HCT116 (cell line): ENCODE measurements around the gene HTR2C. TPM values are rescaled to one million over a fixed set of nuclear protein-coding genes. Genes with fewer than 3 reads are reported as not detected.

Source experiments
- ATAC-seq: fragments of 200-7000 bp; cut with Tn5 transposase; 2 replicates; pipeline ENCODE4 v1.9.1; 2020; ENCODE audit warnings: mild to moderate bottlenecking, moderate library complexity
- BruUV-seq: library from RNA; stranded (reverse); fragments of 400-500 nt; replicated peaks from 2 replicates; lab custom pipeline; 2021; lab: Mats Ljungman, UMichigan
- CTCF ChIA-PET: fragments of 300-600 bp; sonication (Branson Sonifier 250); formaldehyde crosslinking; loops from one replicate; lab custom pipeline; 2021; ENCODE audit warnings: antibody characterized with exemption; lab: Charles Lee
- POLR2A ChIA-PET: fragments of 300-600, 350-600 bp; sonication (Branson Sonifier 250); formaldehyde crosslinking; loops from one replicate; lab custom pipeline; 2021; ENCODE audit warnings: antibody characterized with exemption; lab: Charles Lee
- RAD21 ChIA-PET, 2 experiments: fragments of 300-600 bp; sonication (Branson Sonifier 250); formaldehyde crosslinking; loops; one replicate each; lab custom pipeline; 2023; ENCODE audit warnings: low total read pairs in 2 of 2; ENCODE audit not compliant: uncharacterized antibody in 2 of 2, unreplicated experiment in 2 of 2, low non-redundant PET in 1 of 2; lab: Charles Lee
- DNase-seq: peaks from one replicate; pipeline ENCODE4 v3.0.0-alpha.2; 2010; ENCODE audit warnings: low read depth, low spot score
- H2AFZ ChIP-seq: fragments of 200-600 bp; shearing (Covaris generic), sonication (generic); 2 replicates; pipeline ENCODE4 v1.6.1; 2017; ENCODE audit warnings: low read depth, mixed run types, mixed read lengths, antibody characterized with exemption, low read length; ENCODE audit not compliant: poor library complexity, severe bottlenecking
- H3K27ac ChIP-seq: 2 replicates; pipeline ENCODE4 v1.5.1; 2012; ENCODE audit warnings: low read depth, low read length
- H3K27me3 ChIP-seq: fragments of 200-600 bp; sonication (generic); 2 replicates; pipeline ENCODE4 v1.6.1; 2016; ENCODE audit warnings: mixed run types, low read length, mixed read lengths; ENCODE audit not compliant: insufficient read depth
- H3K36me3 ChIP-seq, 2 experiments: fragments of 200-500 bp in 1 of 2; fragments of 200-600 bp in 1 of 2; sonication (Bioruptor generic) in 1 of 2; sonication (generic) in 1 of 2; 2 replicates each; pipeline versions ENCODE4 v1.5.1 to v1.6.1; 2014 to 2016; ENCODE audit warnings: low read length in 2 of 2, inconsistent platforms in 1 of 2, mixed read lengths in 1 of 2, mixed run types in 1 of 2; ENCODE audit not compliant: insufficient read depth in 2 of 2, control insufficient read depth in 1 of 2
- H3K4me1 ChIP-seq, 2 experiments: fragments of 200-600 bp in 1 of 2; sonication (generic) in 1 of 2; 2 replicates each; pipeline versions ENCODE4 v1.5.1 to v1.6.1; 2012 to 2017; ENCODE audit warnings: low read length in 2 of 2, inconsistent platforms in 1 of 2, mild to moderate bottlenecking in 1 of 2, mixed read lengths in 1 of 2, mixed run types in 1 of 2, moderate library complexity in 1 of 2; ENCODE audit not compliant: insufficient read depth in 2 of 2, control insufficient read depth in 1 of 2
- H3K4me2 ChIP-seq: fragments of 200-600 bp; sonication (generic); 2 replicates; pipeline ENCODE4 v1.6.1; 2017; ENCODE audit warnings: mixed run types, low read length, mixed read lengths
- H3K4me3 ChIP-seq, 2 experiments: fragments of 200-600 bp in 1 of 2; sonication (generic) in 1 of 2; replicated peaks in 1 of 2; 2 replicates each; pipeline ENCODE4 v1.5.1; 2011 to 2016; ENCODE audit warnings: low read length in 2 of 2, control low read depth in 1 of 2, low read depth in 1 of 2, mild to moderate bottlenecking in 1 of 2, mixed read lengths in 1 of 2, mixed run types in 1 of 2
- H3K79me2 ChIP-seq: fragments of 200-600 bp; sonication (generic); 2 replicates; pipeline ENCODE4 v1.6.1; 2017; ENCODE audit warnings: mild to moderate bottlenecking, mixed run types, low read length, moderate library complexity, mixed read lengths; ENCODE audit not compliant: insufficient read depth
- H3K9ac ChIP-seq: fragments of 200-600 bp; sonication (generic); 2 replicates; pipeline ENCODE4 v1.6.1; 2016; ENCODE audit warnings: low read length, mixed read lengths
- H3K9me2 ChIP-seq: fragments of 200-600 bp; sonication (generic), shearing (Covaris generic); 2 replicates; pipeline ENCODE4 v1.6.1; 2017; ENCODE audit warnings: mixed run types, mild to moderate bottlenecking, moderate library complexity; ENCODE audit not compliant: insufficient read depth
- H3K9me3 ChIP-seq, 2 experiments: fragments of 200-500 bp in 1 of 2; fragments of 200-600 bp in 1 of 2; sonication (Bioruptor generic) in 1 of 2; sonication (generic) in 1 of 2; 2 replicates each; pipeline ENCODE4 v1.6.1; 2014 to 2017; ENCODE audit warnings: low read length in 2 of 2, mixed read lengths in 2 of 2, inconsistent platforms in 1 of 2, low read depth in 1 of 2, mild to moderate bottlenecking in 1 of 2, mixed run types in 1 of 2, moderate library complexity in 1 of 2; ENCODE audit not compliant: control insufficient read depth in 1 of 2, insufficient read depth in 1 of 2
- H4K20me1 ChIP-seq: fragments of 200-600 bp; sonication (generic), shearing (Covaris generic); 2 replicates; pipeline ENCODE4 v1.6.1; 2017; ENCODE audit warnings: mixed run types, mild to moderate bottlenecking, moderate library complexity; ENCODE audit not compliant: insufficient read depth
- CEBPB ChIP-seq: IDR thresholded peaks from 2 replicates; pipeline ENCODE4 v1.6.1; 2012; ENCODE audit warnings: low read depth
- CTCF ChIP-seq, 3 experiments: fragments of 200-600 bp in 1 of 3; sonication (generic) in 1 of 3; IDR thresholded peaks in 2 of 3; conservative IDR thresholded peaks in 1 of 3; 2 replicates each; pipeline ENCODE4 v1.5.1; 2012 to 2017; ENCODE audit warnings: low read depth in 2 of 3, low read length in 2 of 3, antibody characterized with exemption in 1 of 3, borderline replicate concordance in 1 of 3, control low read depth in 1 of 3, mild to moderate bottlenecking in 1 of 3, mixed read lengths in 1 of 3, mixed run types in 1 of 3, moderate library complexity in 1 of 3; ENCODE audit not compliant: insufficient read depth in 1 of 3
- EGR1 ChIP-seq: IDR thresholded peaks from 2 replicates; pipeline ENCODE4 v1.6.1; 2012; ENCODE audit warnings: low read depth
- EZH2 ChIP-seq: fragments of 200-600 bp; sonication (generic); IDR thresholded peaks from 2 replicates; pipeline ENCODE4 v1.6.1; 2017; ENCODE audit warnings: antibody characterized with exemption, mixed run types
- FOSL1 ChIP-seq: IDR thresholded peaks from 2 replicates; pipeline ENCODE4 v1.6.1; 2012; ENCODE audit warnings: low read depth
- MAX ChIP-seq: IDR thresholded peaks from 2 replicates; pipeline ENCODE4 v1.6.1; 2012
- POLR2AphosphoS5 ChIP-seq: IDR thresholded peaks from 2 replicates; pipeline ENCODE4 v1.6.1; 2011; ENCODE audit warnings: mild to moderate bottlenecking, low read depth, low read length, moderate library complexity
- REST ChIP-seq: IDR thresholded peaks from 2 replicates; pipeline ENCODE4 v1.6.1; 2012; ENCODE audit warnings: low read depth
- SIN3A ChIP-seq: IDR thresholded peaks from 2 replicates; pipeline ENCODE4 v1.6.1; 2012; ENCODE audit warnings: low read depth
- SRF ChIP-seq: IDR thresholded peaks from 2 replicates; pipeline ENCODE4 v1.6.1; 2012; ENCODE audit warnings: low read depth
- TCF7L2 ChIP-seq: IDR thresholded peaks from 2 replicates; pipeline ENCODE4 v1.7.0; 2011; ENCODE audit warnings: borderline replicate concordance, inconsistent platforms; ENCODE audit not compliant: insufficient read depth, insufficient read length; ENCODE audit errors: extremely low read depth
- ZBTB33 ChIP-seq: IDR thresholded peaks from 2 replicates; pipeline ENCODE4 v1.6.1; 2011; ENCODE audit warnings: mild to moderate bottlenecking, low read length, moderate library complexity; ENCODE audit not compliant: insufficient replicate concordance; ENCODE audit errors: extremely low read depth
- ZFX ChIP-seq: fragments of 450-650 bp; IDR thresholded peaks from 2 replicates; pipeline ENCODE4 v1.6.1; 2017
- ZNF274 ChIP-seq: fragments of 200-500 bp; sonication (Bioruptor generic); IDR thresholded peaks from 2 replicates; pipeline ENCODE4 v1.6.1; 2014; ENCODE audit warnings: mild to moderate bottlenecking, low read depth, low read length, inconsistent platforms
- intact Hi-C: fragments of 100-400 bp; cut with micrococcal nuclease; formaldehyde crosslinking; loops from 2 replicates; pipeline ENCODE4 v1.10.0; 2022
- total RNA-seq: library from RNA; stranded (reverse); gene quantifications from one replicate; pipeline ENCODE4 v1.2.1, GENCODE V29; 2021; ENCODE audit not compliant: unreplicated experiment

The HTR2C gene
- total RNA-seq, 1 experiment from 2014 or later = not detected

GRCh38 chrX:114591121-114591520 lies 7.2 kb downstream of the HTR2C start (continued):
- TF ChIP-seq REST (no peak), ZFX (no peak), ZBTB33 (no peak), TCF7L2 (no peak)

GRCh38 chrX:114599305-114599704 lies 15.4 kb downstream of the HTR2C start:
- BruUV-seq = no TSS peak
- Histone ChIP-seq H3K4me1 (no peaks in the 10 kb centered on the region), H3K9me3 (no peaks in the 10 kb centered on the region), H3K9ac (no peak overlapping the region), H3K4me3 (no peak overlapping the region), H4K20me1 (no peaks in the 10 kb centered on the region), H3K9me2 (no peaks in the 10 kb centered on the region), H3K36me3 (no peaks in the 10 kb centered on the region), H2AFZ (no peak overlapping the region), H3K27me3 (no peaks in the 10 kb centered on the region), H3K79me2 (no peaks in the 10 kb centered on the region), H3K4me2 (no peak overlapping the region), H3K27ac (no peak overlapping the region)
- ChIA-PET CTCF (interaction anchor here (0.6 kb wide), 1 partner anchor 27 kb away, joined by 4 read pairs; no protein-coding TSS in a partner anchor), POLR2A (no interaction called here), RAD21 (no interaction called here)
- DNase-seq (no peak), ATAC-seq (no peak)
- intact Hi-C loops = no loop called here
- no peak for TF ChIP-seq EGR1
- no peak for TF ChIP-seq SIN3A
- TF ChIP-seq ZBTB33 = no peak
- TF ChIP-seq EZH2 = no peak
- no peak for TF ChIP-seq ZNF274
- TF ChIP-seq POLR2AphosphoS5 = no peak
- no peak for TF ChIP-seq TCF7L2
- TF ChIP-seq CTCF (IDR thresholded peaks at IDR 0.05 in 2 of 3, conservative IDR thresholded peaks at IDR 0.05 in 1 of 3; ENCODE audit: borderline replicate concordance in 1 of 3, insufficient read depth in 1 of 3, low read depth in 2 of 3, low read length in 2 of 3) = no peak
- TF ChIP-seq MAX = no peak
- TF ChIP-seq FOSL1 = no peak
- TF ChIP-seq CEBPB = no peak
- no peak for TF ChIP-seq SRF
- TF ChIP-seq ZFX = no peak
